EH (cell line): ENCODE data around the gene CUL9.
A peak's percentile ranks its signal among the peaks of the same experiment; 100 is the strongest.
"Not testable (repeated sequence)": the region's sequence is repeated elsewhere in the genome, so short reads cannot be mapped to it uniquely, and the experiment has no call there.

ENCODE experiments used
- DNase-seq: peaks from one replicate; pipeline ENCODE4 v3.0.0-alpha.2; 2015; ENCODE audit warnings: low read depth

The CUL9 gene

GRCh38 chr6:43181942-43182860, at the start of gene CUL9:
TSS of gene CUL9 (plus strand) at chr6:43182196. CDS start at chr6:43184311, 2,115 bp downstream.
- DNase-seq: peak; percentile 74

GRCh38 chr6:43138267-43138666, 43.7 kb upstream of the CUL9 start:
- no peak for DNase-seq

- DNase-seq: not testable (repeated sequence)
These were observed 42.0 kb upstream of the CUL9 start for GRCh38 chr6:43139973-43140372.

GRCh38 chr6:43141644-43142043, 40.4 kb upstream of the CUL9 start:
- DNase-seq: no peak

GRCh38 chr6:43142101-43142500, 39.9 kb upstream of the CUL9 start:
- DNase-seq: no peak

- peak; percentile 93 for DNase-seq
These were observed 38.5 kb upstream of the CUL9 start for GRCh38 chr6:43143235-43144128.

GRCh38 chr6:43144879-43145278, 37.1 kb upstream of the CUL9 start:
- no peak for DNase-seq

GRCh38 chr6:43146261-43146660, 35.7 kb upstream of the CUL9 start:
- DNase-seq: no peak

GRCh38 chr6:43146709-43147688, 35.0 kb upstream of the CUL9 start:
- DNase-seq: no peak

GRCh38 chr6:43147691-43148477, 34.1 kb upstream of the CUL9 start:
- DNase-seq: no peak

GRCh38 chr6:43149265-43149664, 32.7 kb upstream of the CUL9 start:
- DNase-seq: peak; percentile 74

- DNase-seq: no peak
These were observed 31.8 kb upstream of the CUL9 start for GRCh38 chr6:43150051-43150751.

- DNase-seq: no peak
These were observed 22.4 kb upstream of the CUL9 start for GRCh38 chr6:43159599-43159998.

GRCh38 chr6:43163899-43164298, 18.1 kb upstream of the CUL9 start:
- DNase-seq: no peak

- no peak for DNase-seq
These were observed 11.5 kb upstream of the CUL9 start for GRCh38 chr6:43170417-43170930.

GRCh38 chr6:43170931-43171706, 10.9 kb upstream of the CUL9 start, which contains the start of gene SRF:
TSS of gene SRF (plus strand) at chr6:43171269. CDS start at chr6:43171657, 388 bp downstream.
- DNase-seq: peak; percentile 100

- DNase-seq: peak; percentile 7
These were observed 10.3 kb upstream of the CUL9 start for GRCh38 chr6:43171707-43172103.

GRCh38 chr6:43172104-43173007, 9.6 kb upstream of the CUL9 start:
- peak; percentile 39 for DNase-seq
